ENCODE data around the gene SMYD3.

- TF ChIP-seq CTCF (IDR thresholded peaks at IDR 0.05; ENCODE audit: insufficient read depth, low read length) (no peak), GABPA (IDR thresholded peaks at IDR 0.05; ENCODE audit: low read depth) (no peak), POLR2AphosphoS5 (IDR thresholded peaks at IDR 0.05; ENCODE audit: low read depth) (no peak), REST (IDR thresholded peaks at IDR 0.05; ENCODE audit: insufficient replicate concordance, low read depth) (no peak)
Measured at GRCh38 chr1:245876586-245876985, 630.5 kb downstream of the SMYD3 start.
